Renal cortical epithelial cell (primary cell): Measurements from ENCODE around the gene BRSK2. TPM values are rescaled to one million over a fixed set of nuclear protein-coding genes. Genes with fewer than 3 reads are reported as not detected.

Source experiments
- DNase-seq: peaks from one replicate; pipeline ENCODE4 v3.0.0-alpha.2; 2011; ENCODE audit warnings: low read depth
- total RNA-seq: library from RNA; depleted of rRNA; stranded (reverse); fragments of >200 nt; gene quantifications from 2 replicates; pipeline ENCODE4 v1.2.3, GENCODE V29; 2014

The BRSK2 gene
- total RNA-seq, 1 donor from 2014 or later = 0.30 TPM

GRCh38 chr11:1437500-1437899 lies 47.8 kb downstream of the BRSK2 start:
- DNase-seq = no peak

- no peak for DNase-seq
Observed at GRCh38 chr11:1438261-1438966, 48.7 kb downstream of the BRSK2 start.

- no peak for DNase-seq
Observed at GRCh38 chr11:1438967-1439330, 49.2 kb downstream of the BRSK2 start.

- no peak for DNase-seq
Observed at GRCh38 chr11:1439341-1439740, 49.6 kb downstream of the BRSK2 start.

- DNase-seq = no peak
Observed at GRCh38 chr11:1440066-1440465, 50.3 kb downstream of the BRSK2 start.

GRCh38 chr11:1440496-1440895 lies 50.8 kb downstream of the BRSK2 start:
- DNase-seq = no peak

- DNase-seq = no peak
Observed at GRCh38 chr11:1442163-1442562, 52.4 kb downstream of the BRSK2 start.

GRCh38 chr11:1442807-1443366 lies 53.2 kb downstream of the BRSK2 start:
- DNase-seq = no peak

- DNase-seq = no peak
Observed at GRCh38 chr11:1443737-1444136, 54.0 kb downstream of the BRSK2 start.

GRCh38 chr11:1444321-1444720 lies 54.6 kb downstream of the BRSK2 start:
- no peak for DNase-seq

GRCh38 chr11:1444823-1445422 lies 55.2 kb downstream of the BRSK2 start:
- no peak for DNase-seq

GRCh38 chr11:1445741-1446445 lies 56.2 kb downstream of the BRSK2 start:
- DNase-seq = no peak

- DNase-seq = no peak
Observed at GRCh38 chr11:1446623-1447022, 56.9 kb downstream of the BRSK2 start.

- DNase-seq = no peak
Observed at GRCh38 chr11:1447845-1448825, 58.4 kb downstream of the BRSK2 start.

GRCh38 chr11:1448882-1449281 lies 59.1 kb downstream of the BRSK2 start:
- DNase-seq = no peak

GRCh38 chr11:1449490-1450243 lies 59.9 kb downstream of the BRSK2 start:
- no peak for DNase-seq

- no peak for DNase-seq
Observed at GRCh38 chr11:1450344-1450875, 60.7 kb downstream of the BRSK2 start.

- DNase-seq = no peak
Observed at GRCh38 chr11:1450949-1451710, 61.4 kb downstream of the BRSK2 start.

- no peak for DNase-seq
Observed at GRCh38 chr11:1451781-1452470, 62.2 kb downstream of the BRSK2 start.
